Measurements from ENCODE around the gene THEM5. TPM values are rescaled to one million over a fixed set of nuclear protein-coding genes. Genes with fewer than 3 reads are reported as not detected.

Gene THEM5
- total RNA-seq, 1 experiment from 2014 or later: not detected

DNA sequence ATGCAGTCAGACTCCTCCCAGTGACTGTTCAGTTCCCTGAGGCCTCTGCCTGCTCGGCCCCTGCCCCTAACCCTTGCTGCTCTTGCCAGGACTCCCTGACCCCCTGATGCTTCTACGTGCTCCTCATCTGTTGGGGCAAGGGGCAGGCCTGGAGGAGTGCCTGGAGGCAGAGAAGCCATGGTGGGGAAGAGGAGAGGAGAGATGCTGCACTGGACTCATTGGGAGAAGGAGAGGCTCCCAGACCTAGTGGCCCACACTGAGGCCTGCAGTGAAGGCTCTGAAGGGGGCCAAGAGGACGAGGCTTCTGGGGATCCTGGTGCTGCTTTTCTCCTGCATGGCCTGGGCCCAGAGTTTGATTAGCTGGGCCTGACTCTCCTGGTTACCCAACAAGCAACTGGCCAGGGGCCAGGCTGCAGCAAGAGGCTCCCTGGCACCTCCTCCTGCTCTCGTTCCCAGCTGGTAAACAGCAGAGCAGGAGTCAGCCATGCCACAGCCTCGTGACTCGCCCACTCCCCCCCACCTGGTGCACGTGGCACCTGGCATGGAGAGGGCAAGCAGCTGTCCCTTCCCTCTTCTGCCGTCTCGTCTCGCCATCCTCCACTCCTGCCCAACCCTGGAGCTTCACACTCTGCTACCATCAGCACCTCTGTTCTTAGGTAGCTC is 21.1 kb downstream of the THEM5 start:
- ATAC-seq (no peak), DNase-seq (ENCODE audit: low read depth, low spot score) (no peak)
- H3K27me3 ChIP-seq (ENCODE audit: insufficient read depth, low read length): no peaks in the 10 kb centered on the region
- no peaks in the 10 kb centered on the region for H3K79me2 ChIP-seq (ENCODE audit: insufficient read depth, low read length)
- H3K4me1 ChIP-seq (ENCODE audit: control insufficient read depth in 1 of 2, insufficient read depth in 2 of 2, low read length in 2 of 2): peaks cover 17 to 55% of the 10 kb centered on the region in 2 experiments
- ChIA-PET POLR2A (no interaction called here), CTCF (no interaction called here), RAD21 (ENCODE audit: low non-redundant PET in 1 of 2, low total read pairs in 2 of 2, uncharacterized antibody in 2 of 2, unreplicated experiment in 2 of 2) (no interaction called here)
- no peak for TF ChIP-seq SRF (IDR thresholded peaks at IDR 0.05; ENCODE audit: low read depth)
- TF ChIP-seq TCF7L2 (IDR thresholded peaks at IDR 0.05; ENCODE audit: borderline replicate concordance, extremely low read depth, insufficient read depth, insufficient read length): no peak
- TF ChIP-seq, protein P1, sequence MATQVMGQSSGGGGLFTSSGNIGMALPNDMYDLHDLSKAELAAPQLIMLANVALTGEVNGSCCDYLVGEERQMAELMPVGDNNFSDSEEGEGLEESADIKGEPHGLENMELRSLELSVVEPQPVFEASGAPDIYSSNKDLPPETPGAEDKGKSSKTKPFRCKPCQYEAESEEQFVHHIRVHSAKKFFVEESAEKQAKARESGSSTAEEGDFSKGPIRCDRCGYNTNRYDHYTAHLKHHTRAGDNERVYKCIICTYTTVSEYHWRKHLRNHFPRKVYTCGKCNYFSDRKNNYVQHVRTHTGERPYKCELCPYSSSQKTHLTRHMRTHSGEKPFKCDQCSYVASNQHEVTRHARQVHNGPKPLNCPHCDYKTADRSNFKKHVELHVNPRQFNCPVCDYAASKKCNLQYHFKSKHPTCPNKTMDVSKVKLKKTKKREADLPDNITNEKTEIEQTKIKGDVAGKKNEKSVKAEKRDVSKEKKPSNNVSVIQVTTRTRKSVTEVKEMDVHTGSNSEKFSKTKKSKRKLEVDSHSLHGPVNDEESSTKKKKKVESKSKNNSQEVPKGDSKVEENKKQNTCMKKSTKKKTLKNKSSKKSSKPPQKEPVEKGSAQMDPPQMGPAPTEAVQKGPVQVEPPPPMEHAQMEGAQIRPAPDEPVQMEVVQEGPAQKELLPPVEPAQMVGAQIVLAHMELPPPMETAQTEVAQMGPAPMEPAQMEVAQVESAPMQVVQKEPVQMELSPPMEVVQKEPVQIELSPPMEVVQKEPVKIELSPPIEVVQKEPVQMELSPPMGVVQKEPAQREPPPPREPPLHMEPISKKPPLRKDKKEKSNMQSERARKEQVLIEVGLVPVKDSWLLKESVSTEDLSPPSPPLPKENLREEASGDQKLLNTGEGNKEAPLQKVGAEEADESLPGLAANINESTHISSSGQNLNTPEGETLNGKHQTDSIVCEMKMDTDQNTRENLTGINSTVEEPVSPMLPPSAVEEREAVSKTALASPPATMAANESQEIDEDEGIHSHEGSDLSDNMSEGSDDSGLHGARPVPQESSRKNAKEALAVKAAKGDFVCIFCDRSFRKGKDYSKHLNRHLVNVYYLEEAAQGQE (IDR thresholded peaks at IDR 0.05; ENCODE audit: low read depth): no peak
- TF ChIP-seq, protein P2, sequence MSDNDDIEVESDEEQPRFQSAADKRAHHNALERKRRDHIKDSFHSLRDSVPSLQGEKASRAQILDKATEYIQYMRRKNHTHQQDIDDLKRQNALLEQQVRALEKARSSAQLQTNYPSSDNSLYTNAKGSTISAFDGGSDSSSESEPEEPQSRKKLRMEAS (IDR thresholded peaks at IDR 0.05): peak; percentile 93
- no peak for TF ChIP-seq ELF1 (IDR thresholded peaks at IDR 0.05; ENCODE audit: borderline replicate concordance, low read depth)
- TF ChIP-seq FOSL1 (IDR thresholded peaks at IDR 0.05; ENCODE audit: low read depth): no peak
- TF ChIP-seq, protein P3, sequence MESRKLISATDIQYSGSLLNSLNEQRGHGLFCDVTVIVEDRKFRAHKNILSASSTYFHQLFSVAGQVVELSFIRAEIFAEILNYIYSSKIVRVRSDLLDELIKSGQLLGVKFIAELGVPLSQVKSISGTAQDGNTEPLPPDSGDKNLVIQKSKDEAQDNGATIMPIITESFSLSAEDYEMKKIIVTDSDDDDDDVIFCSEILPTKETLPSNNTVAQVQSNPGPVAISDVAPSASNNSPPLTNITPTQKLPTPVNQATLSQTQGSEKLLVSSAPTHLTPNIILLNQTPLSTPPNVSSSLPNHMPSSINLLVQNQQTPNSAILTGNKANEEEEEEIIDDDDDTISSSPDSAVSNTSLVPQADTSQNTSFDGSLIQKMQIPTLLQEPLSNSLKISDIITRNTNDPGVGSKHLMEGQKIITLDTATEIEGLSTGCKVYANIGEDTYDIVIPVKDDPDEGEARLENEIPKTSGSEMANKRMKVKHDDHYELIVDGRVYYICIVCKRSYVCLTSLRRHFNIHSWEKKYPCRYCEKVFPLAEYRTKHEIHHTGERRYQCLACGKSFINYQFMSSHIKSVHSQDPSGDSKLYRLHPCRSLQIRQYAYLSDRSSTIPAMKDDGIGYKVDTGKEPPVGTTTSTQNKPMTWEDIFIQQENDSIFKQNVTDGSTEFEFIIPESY (IDR thresholded peaks at IDR 0.05; ENCODE audit: extremely low read depth, insufficient replicate concordance, low read length): no peak
- no peak for TF ChIP-seq EGR1 (IDR thresholded peaks at IDR 0.05; ENCODE audit: low read depth)
- TF ChIP-seq SP1 (IDR thresholded peaks at IDR 0.05; ENCODE audit: low read depth): peak; percentile 29; the same call in 1 of the 2 replicates
- TF ChIP-seq SIN3A (IDR thresholded peaks at IDR 0.05; ENCODE audit: low read depth): no peak; the same call in 1 of the 2 replicates
- no peak for TF ChIP-seq ZNF274 (IDR thresholded peaks at IDR 0.05; ENCODE audit: low read depth, low read length)
- TF ChIP-seq ZFX (IDR thresholded peaks at IDR 0.05): no peak
- TF ChIP-seq, protein P4, sequence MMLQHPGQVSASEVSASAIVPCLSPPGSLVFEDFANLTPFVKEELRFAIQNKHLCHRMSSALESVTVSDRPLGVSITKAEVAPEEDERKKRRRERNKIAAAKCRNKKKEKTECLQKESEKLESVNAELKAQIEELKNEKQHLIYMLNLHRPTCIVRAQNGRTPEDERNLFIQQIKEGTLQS (IDR thresholded peaks at IDR 0.05): no peak
- TF ChIP-seq EZH2phosphoT487 (IDR thresholded peaks at IDR 0.05; ENCODE audit: borderline replicate concordance): no peak
- H3K27ac ChIP-seq (ENCODE audit: low read depth, low read length): no peak overlapping the region
- H3K9me3 ChIP-seq (ENCODE audit: control insufficient read depth in 1 of 2, insufficient read depth in 1 of 2, low read depth in 1 of 2, low read length in 2 of 2): no peaks in the 10 kb centered on the region
- no peak overlapping the region for H2AFZ ChIP-seq (ENCODE audit: low read depth, low read length, poor library complexity, severe bottlenecking)
- H3K4me3 ChIP-seq (replicated peaks in 1 of 2; ENCODE audit: low read depth in 1 of 2, low read length in 2 of 2): no peak overlapping the region
- H3K4me2 ChIP-seq (ENCODE audit: low read length): no peak overlapping the region
- H3K9ac ChIP-seq (ENCODE audit: low read length): no peak overlapping the region
- no peaks in the 10 kb centered on the region for H3K9me2 ChIP-seq (ENCODE audit: insufficient read depth)
- no peaks in the 10 kb centered on the region for H4K20me1 ChIP-seq (ENCODE audit: insufficient read depth)
- no peaks in the 10 kb centered on the region for H3K36me3 ChIP-seq (ENCODE audit: control insufficient read depth in 1 of 2, insufficient read depth in 2 of 2, low read length in 2 of 2)
- intact Hi-C loops (cut with micrococcal nuclease): no loop called here
- no TSS peak for BruUV-seq (replicated peaks)
